B cell (primary cell): ENCODE data around the gene CHIC2. TPM values are rescaled to one million over a fixed set of nuclear protein-coding genes. Genes with fewer than 3 reads are reported as not detected.

Experiments used
- ATAC-seq: fragments of 200-7000 bp; cut with Tn5 transposase; one replicate; pipeline ENCODE4 v1.10.0; 2021; ENCODE audit warnings: low read depth, mild to moderate bottlenecking, moderate number of reproducible peaks, moderate library complexity
- CTCF ChIA-PET: fragments of 350-600 bp; sonication (Branson Sonifier 250); formaldehyde crosslinking; loops from one replicate; lab custom pipeline; 2021; ENCODE audit warnings: antibody characterized with exemption, inconsistent platforms; lab: Charles Lee
- POLR2A ChIA-PET: fragments of 350-600 bp; sonication (Branson Sonifier 250); formaldehyde crosslinking; loops from one replicate; lab custom pipeline; 2021; ENCODE audit warnings: antibody characterized with exemption; lab: Charles Lee
- DNase-seq: peaks from one replicate; pipeline ENCODE4 v3.0.0; 2013
- H2AFZ ChIP-seq: 2 replicates; pipeline ENCODE4 v1.6.1; 2012; ENCODE audit warnings: mild to moderate bottlenecking, low read depth, low read length; ENCODE audit not compliant: insufficient read depth, poor library complexity, severe bottlenecking
- H3K27ac ChIP-seq, 2 donors: 1 replicate in 1 of 2; 2 replicates in 1 of 2; pipeline ENCODE4 v1.5.1; 2012 to 2013; ENCODE audit warnings: low read length in 2 of 2, mild to moderate bottlenecking in 2 of 2, moderate library complexity in 1 of 2
- H3K27me3 ChIP-seq, 4 experiments: fragments of 200-600 bp in 1 of 4; sonication (generic) in 1 of 4; replicated peaks in 1 of 4; 1 replicate in 2 of 4; 2 replicates in 2 of 4; pipeline versions ENCODE4 v1.6.1 to v1.7.0; 2013 to 2016; ENCODE audit warnings: low read length in 3 of 4, mild to moderate bottlenecking in 2 of 4, mixed read lengths in 1 of 4, moderate library complexity in 1 of 4; ENCODE audit not compliant: insufficient read depth in 4 of 4, control insufficient read depth in 3 of 4; ENCODE audit errors: control extremely low read depth in 1 of 4
- H3K36me3 ChIP-seq, 2 experiments: replicated peaks in 1 of 2; 1 replicate in 1 of 2; 2 replicates in 1 of 2; pipeline versions ENCODE4 v1.6.1 to v1.7.1; 2013; ENCODE audit warnings: low read length in 1 of 2; ENCODE audit not compliant: insufficient read depth in 2 of 2, control insufficient read depth in 1 of 2; ENCODE audit errors: control extremely low read depth in 1 of 2, extremely low read depth in 1 of 2
- H3K4me1 ChIP-seq, 2 donors: fragments of 200-600 bp in 1 of 2; sonication (generic) in 1 of 2; 1 replicate in 1 of 2; 2 replicates in 1 of 2; pipeline versions ENCODE4 v1.5.1 to v1.6.1; 2013 to 2017; ENCODE audit warnings: low read length in 2 of 2; ENCODE audit not compliant: control insufficient read depth in 2 of 2, insufficient read depth in 2 of 2
- H3K4me2 ChIP-seq: replicated peaks from 2 replicates; pipeline ENCODE3; 2012; ENCODE audit warnings: mild to moderate bottlenecking, low read depth, low read length; ENCODE audit not compliant: poor library complexity, severe bottlenecking
- H3K4me3 ChIP-seq, 5 experiments: fragments of 200-600 bp in 1 of 5; sonication (generic) in 1 of 5; 1 replicate in 3 of 5; 2 replicates in 2 of 5; pipeline versions ENCODE4 v1.5.1 to v1.7.0; 2011 to 2016; ENCODE audit warnings: low read length in 4 of 5, mild to moderate bottlenecking in 4 of 5, low read depth in 2 of 5, control low read depth in 1 of 5, moderate library complexity in 1 of 5; ENCODE audit not compliant: insufficient read depth in 1 of 5; ENCODE audit errors: control extremely low read depth in 1 of 5, extremely low read depth in 1 of 5
- H3K79me2 ChIP-seq: fragments of 200-600 bp; sonication (generic); one replicate; pipeline ENCODE4 v1.6.0; 2016; ENCODE audit warnings: low read length; ENCODE audit not compliant: control insufficient read depth, insufficient read depth
- H3K9ac ChIP-seq: fragments of 200-600 bp; sonication (generic); 2 replicates; pipeline ENCODE4 v1.6.1; 2017; ENCODE audit warnings: mild to moderate bottlenecking, low read length, moderate library complexity
- H3K9me3 ChIP-seq, 3 donors: one replicate each; pipeline versions ENCODE4 v1.6.1 to v1.7.1; 2013; ENCODE audit warnings: low read length in 2 of 3; ENCODE audit not compliant: control insufficient read depth in 2 of 3, insufficient read depth in 1 of 3; ENCODE audit errors: control extremely low read depth in 1 of 3
- H4K20me1 ChIP-seq: 2 replicates; pipeline ENCODE4 v1.6.0; 2012; ENCODE audit warnings: mild to moderate bottlenecking, low read length; ENCODE audit not compliant: insufficient read depth, control insufficient read depth, poor library complexity, severe bottlenecking
- H3K27ac Mint-ChIP-seq: one replicate; pipeline ENCODE4 v1.8.0; 2021; ENCODE audit warnings: mixed read lengths
- H3K27me3 Mint-ChIP-seq: one replicate; pipeline ENCODE4 v1.8.0; 2021; ENCODE audit warnings: mixed read lengths
- H3K4me1 Mint-ChIP-seq: one replicate; pipeline ENCODE4 v1.8.0; 2021; ENCODE audit warnings: mixed read lengths
- H3K4me3 Mint-ChIP-seq: one replicate; pipeline ENCODE4 v1.8.0; 2021; ENCODE audit warnings: mixed read lengths
- H3K9me3 Mint-ChIP-seq: one replicate; pipeline ENCODE4 v1.8.0; 2022; ENCODE audit warnings: mixed read lengths; ENCODE audit not compliant: insufficient read depth
- EZH2 ChIP-seq: IDR thresholded peaks from 2 replicates; pipeline ENCODE4 v1.6.1; 2012; ENCODE audit warnings: borderline replicate concordance, low read depth, mild to moderate bottlenecking, moderate library complexity, low read length; ENCODE audit not compliant: insufficient read depth, poor library complexity, severe bottlenecking
- WGBS: methylation state at CpG from one replicate; pipeline ENCODE4 v1.1.5; 2013; ENCODE audit warnings: missing lambda C conversion rate; ENCODE audit not compliant: insufficient coverage; 5-methylcytosine and 5-hydroxymethylcytosine counted together
- intact Hi-C: fragments of 100-400 bp; cut with micrococcal nuclease; formaldehyde crosslinking; loops from one replicate; pipeline ENCODE4 v1.10.0; 2022
- polyA plus RNA-seq: library from polyadenylated mRNA; depleted of rRNA; stranded (reverse); fragments of >200 nt; gene quantifications from 2 replicates; pipeline ENCODE4 v1.2.3, GENCODE V29; 2012
- total RNA-seq, 2 donors: library from RNA; stranded (reverse); fragments of 120-200 nt in 1 of 2; gene quantifications; 1 replicate in 1 of 2; 2 replicates in 1 of 2; pipeline versions ENCODE4 v1.2.3 to v1.2.4, GENCODE V29; 2013 to 2022
- TF ChIP-seq, protein P1 (sequence below): fragments of 200-600 bp; IDR thresholded peaks from one replicate; pipeline ENCODE4 v1.8.0; 2022; ENCODE audit warnings: antibody characterized with exemption, mild to moderate bottlenecking

CHIC2 gene
- total and polyA plus RNA-seq, 2 donors (not counting 1 experiment from before 2014, with no cell fraction given), result 20.2 to 37.7 TPM

DNA sequence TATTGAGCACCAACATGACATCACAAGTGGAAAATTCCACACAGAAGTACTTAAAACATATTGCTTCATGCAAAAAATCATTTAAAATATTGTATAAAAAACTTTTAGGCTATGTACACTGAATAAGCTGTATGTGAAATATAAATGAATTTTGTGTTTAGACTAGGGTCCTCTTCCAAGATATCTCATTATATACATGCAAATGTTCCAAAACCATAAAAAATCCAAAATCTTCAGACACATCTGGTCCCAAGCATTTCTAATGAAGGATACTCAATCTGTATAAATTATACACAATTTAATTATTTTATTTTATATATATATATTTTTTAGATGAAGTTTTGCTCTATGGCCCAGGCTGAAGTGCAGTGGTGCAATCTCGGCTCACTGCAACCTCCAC is 25.5 kb upstream of the CHIC2 start:
- H3K27ac Mint-ChIP-seq, result no peak overlapping the region
- peaks cover 0 to 48% (median 39%) of the 10 kb centered on the region in 4 experiments for H3K27me3 ChIP-seq
- no peak overlapping the region for H3K4me2 ChIP-seq
- H3K36me3 ChIP-seq, result no peaks in the 10 kb centered on the region
- H3K4me1 Mint-ChIP-seq, result peaks cover 30% of the 10 kb centered on the region
- no peaks in the 10 kb centered on the region for H4K20me1 ChIP-seq
- DNase-seq (no peak), ATAC-seq (no peak)
- no peak overlapping the region for H3K4me3 Mint-ChIP-seq
- H3K27me3 Mint-ChIP-seq, result peaks cover 71% of the 10 kb centered on the region
- no peaks in the 10 kb centered on the region for H3K79me2 ChIP-seq
- H2AFZ ChIP-seq, result no peak overlapping the region
- peaks cover 0 to 26% (median 0%) of the 10 kb centered on the region in 3 donors for H3K9me3 ChIP-seq
- intact Hi-C loops, result no loop called here
- no peak overlapping the region for H3K9ac ChIP-seq
- H3K9me3 Mint-ChIP-seq, result peaks cover 3% of the 10 kb centered on the region
- no peak overlapping the region for H3K27ac ChIP-seq
- no peak overlapping the region for H3K4me3 ChIP-seq
- no peak for TF ChIP-seq EZH2
- TF ChIP-seq, protein P1, sequence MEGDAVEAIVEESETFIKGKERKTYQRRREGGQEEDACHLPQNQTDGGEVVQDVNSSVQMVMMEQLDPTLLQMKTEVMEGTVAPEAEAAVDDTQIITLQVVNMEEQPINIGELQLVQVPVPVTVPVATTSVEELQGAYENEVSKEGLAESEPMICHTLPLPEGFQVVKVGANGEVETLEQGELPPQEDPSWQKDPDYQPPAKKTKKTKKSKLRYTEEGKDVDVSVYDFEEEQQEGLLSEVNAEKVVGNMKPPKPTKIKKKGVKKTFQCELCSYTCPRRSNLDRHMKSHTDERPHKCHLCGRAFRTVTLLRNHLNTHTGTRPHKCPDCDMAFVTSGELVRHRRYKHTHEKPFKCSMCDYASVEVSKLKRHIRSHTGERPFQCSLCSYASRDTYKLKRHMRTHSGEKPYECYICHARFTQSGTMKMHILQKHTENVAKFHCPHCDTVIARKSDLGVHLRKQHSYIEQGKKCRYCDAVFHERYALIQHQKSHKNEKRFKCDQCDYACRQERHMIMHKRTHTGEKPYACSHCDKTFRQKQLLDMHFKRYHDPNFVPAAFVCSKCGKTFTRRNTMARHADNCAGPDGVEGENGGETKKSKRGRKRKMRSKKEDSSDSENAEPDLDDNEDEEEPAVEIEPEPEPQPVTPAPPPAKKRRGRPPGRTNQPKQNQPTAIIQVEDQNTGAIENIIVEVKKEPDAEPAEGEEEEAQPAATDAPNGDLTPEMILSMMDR, result no peak
- ChIA-PET POLR2A (no interaction called here), CTCF (interaction anchor here (1.5 kb wide), 1 partner anchor 23 kb away, joined by 3 read pairs; no protein-coding TSS in a partner anchor)
- WGBS, result no CpG with 5 or more reads among the region's 1 CpG
- H3K4me1 ChIP-seq, result peaks cover 33% of the 10 kb centered on the region in 2 donors

DNA sequence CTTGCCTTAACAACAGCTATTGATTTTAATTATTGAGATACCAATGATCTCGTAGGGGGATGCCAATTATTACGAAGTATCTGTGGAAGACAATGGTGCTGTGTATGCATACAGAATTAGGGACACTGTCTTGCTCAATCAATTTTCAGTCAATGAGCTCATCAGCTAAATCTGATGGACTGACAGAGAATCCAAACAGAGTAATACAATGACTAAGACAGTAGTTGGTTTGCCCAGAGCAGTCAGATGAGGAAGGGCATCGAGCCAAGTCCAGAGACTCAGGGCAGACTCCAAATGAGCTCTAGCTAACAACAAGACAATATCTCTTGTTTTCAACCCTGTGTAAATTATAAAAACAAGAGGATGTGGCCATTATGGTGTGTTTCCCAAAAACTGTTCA is 20.9 kb upstream of the CHIC2 start:
- H3K4me1 ChIP-seq, result no peaks in the 10 kb centered on the region
- H3K27me3 ChIP-seq, result peaks cover 0 to 5% (median 3%) of the 10 kb centered on the region in 4 experiments
- no peaks in the 10 kb centered on the region for H3K36me3 ChIP-seq
- no peak overlapping the region for H3K4me3 Mint-ChIP-seq
- CTCF ChIA-PET, result no interaction called here
- no peaks in the 10 kb centered on the region for H3K9me3 ChIP-seq
- no peaks in the 10 kb centered on the region for H3K79me2 ChIP-seq
- POLR2A ChIA-PET, result no interaction called here
- no peaks in the 10 kb centered on the region for H3K9me3 Mint-ChIP-seq
- H3K9ac ChIP-seq, result no peak overlapping the region
- no peaks in the 10 kb centered on the region for H3K4me1 Mint-ChIP-seq
- H4K20me1 ChIP-seq, result no peaks in the 10 kb centered on the region
- DNase-seq (no peak), ATAC-seq (no peak)
- H3K27ac ChIP-seq, result no peak overlapping the region
- intact Hi-C loops, result no loop called here
- TF ChIP-seq EZH2, result no peak
- TF ChIP-seq, protein P1, result no peak
- WGBS, result no CpG with 5 or more reads among the region's 3 CpGs
- no peak overlapping the region for H3K4me3 ChIP-seq
- no peak overlapping the region for H3K27ac Mint-ChIP-seq
- no peak overlapping the region for H2AFZ ChIP-seq
- no peak overlapping the region for H3K4me2 ChIP-seq
- H3K27me3 Mint-ChIP-seq, result peaks cover 54% of the 10 kb centered on the region
